ENCODE measurements around the gene NUAK2.

Gene NUAK2

DNA sequence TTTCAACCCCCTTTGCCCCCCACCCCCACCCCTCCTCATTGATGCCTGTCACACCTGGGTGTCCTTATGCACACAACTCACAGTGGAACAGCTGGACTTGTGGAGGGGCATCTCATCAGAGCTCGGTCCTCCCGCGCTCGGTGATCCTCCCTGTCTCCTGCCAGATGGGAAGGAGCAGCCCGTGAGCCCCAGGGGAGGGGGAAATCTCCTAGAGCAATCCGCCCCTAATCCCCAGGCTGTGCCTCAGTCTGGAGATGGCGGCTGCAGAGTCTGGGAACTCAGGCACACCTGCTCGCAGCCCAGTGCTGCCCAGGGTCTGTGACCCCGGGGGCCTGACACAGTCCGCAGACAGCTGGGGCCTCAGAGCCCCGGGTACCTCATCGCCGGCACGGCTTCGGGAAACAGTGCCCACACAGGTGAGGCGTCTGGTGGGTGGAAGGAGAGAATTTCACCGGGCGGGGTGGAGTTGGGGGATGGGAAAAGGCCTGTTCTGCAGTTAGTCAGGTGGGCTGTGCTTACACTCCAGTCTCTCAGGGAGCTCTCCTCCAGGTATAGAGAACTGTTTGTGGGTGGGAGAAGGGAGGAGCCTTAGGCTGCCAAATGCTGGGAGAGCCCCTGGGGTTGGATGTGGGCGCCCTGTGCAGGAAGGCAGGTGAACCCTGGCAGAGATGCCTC lies 64.5 kb downstream of the NUAK2 start:
- Histone ChIP-seq H3K27ac (ENCODE audit: low read depth, low read length) (no peak overlapping the region), H3K9me3 (ENCODE audit: control insufficient read depth in 1 of 2, low read length in 2 of 2) (no peaks in the 10 kb centered on the region), H3K9ac (ENCODE audit: low read depth in 1 of 2, low read length in 2 of 2) (no peak overlapping the region)

DNA sequence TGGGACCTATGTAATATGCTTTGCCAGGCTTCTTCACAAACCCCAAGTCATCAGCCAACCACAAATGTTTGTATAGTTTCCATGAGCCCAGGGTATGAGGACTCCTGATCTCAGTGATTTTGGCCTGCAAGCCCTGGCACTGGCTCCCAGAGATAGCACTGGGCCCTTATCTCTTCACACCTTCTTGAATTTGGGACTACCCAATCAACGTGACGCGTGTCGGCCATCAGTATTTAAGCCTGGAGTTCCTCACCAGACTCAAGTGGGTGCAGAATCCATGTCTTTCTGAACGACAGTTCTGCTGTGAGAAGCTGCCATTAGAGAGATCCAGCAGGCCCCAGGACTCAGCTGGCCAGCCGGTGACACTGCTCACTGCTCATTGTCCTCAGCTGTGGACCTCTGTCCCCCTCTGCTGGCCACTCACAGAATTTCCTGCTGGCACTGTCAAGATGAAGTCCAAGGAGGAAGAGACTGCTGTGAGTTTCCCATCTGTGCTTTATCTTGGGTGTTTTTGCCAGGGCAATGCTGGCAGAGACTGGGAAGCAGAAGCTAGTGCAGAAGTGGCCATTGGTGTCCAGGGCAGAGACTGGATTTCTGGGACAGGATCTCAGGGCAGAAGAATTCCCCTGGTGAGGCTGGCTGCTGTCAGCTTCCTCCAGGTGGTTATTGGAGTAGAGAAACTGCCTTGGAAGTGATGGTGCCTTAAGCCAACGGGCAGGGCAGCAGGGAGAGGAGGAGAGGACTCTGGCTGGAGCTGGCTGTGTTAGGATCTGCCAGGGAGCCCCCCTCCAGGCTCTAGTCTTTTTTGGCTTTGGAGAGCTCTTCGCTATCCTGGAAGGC lies 65.4 kb downstream of the NUAK2 start:
- Histone ChIP-seq H3K9ac (ENCODE audit: low read depth in 1 of 2, low read length in 2 of 2) (no peak overlapping the region), H3K27ac (ENCODE audit: low read depth, low read length) (no peak overlapping the region), H3K36me3 (ENCODE audit: control insufficient read depth in 1 of 2, insufficient read depth in 2 of 2, low read length in 2 of 2) (no peaks in the 10 kb centered on the region), H3K9me3 (ENCODE audit: control insufficient read depth in 1 of 2, low read length in 2 of 2) (no peaks in the 10 kb centered on the region), H3K4me3 (ENCODE audit: low read depth in 1 of 2, low read length in 2 of 2) (no peak overlapping the region), H3K27me3 (ENCODE audit: control insufficient read depth in 1 of 2, insufficient read depth in 2 of 2, low read length in 2 of 2) (no peaks in the 10 kb centered on the region), H3K4me1 (ENCODE audit: control insufficient read depth in 1 of 2, insufficient read depth in 2 of 2, low read length in 2 of 2) (peaks cover 10 to 17% of the 10 kb centered on the region in 2 donors)

More for the DNA sequence above, 64.5 kb downstream of the NUAK2 start:
- Histone ChIP-seq H3K4me3 (ENCODE audit: low read depth in 1 of 2, low read length in 2 of 2) (no peak overlapping the region), H3K36me3 (ENCODE audit: control insufficient read depth in 1 of 2, insufficient read depth in 2 of 2, low read length in 2 of 2) (no peaks in the 10 kb centered on the region), H3K27me3 (ENCODE audit: control insufficient read depth in 1 of 2, insufficient read depth in 2 of 2, low read length in 2 of 2) (peaks cover 0 to 4% of the 10 kb centered on the region in 2 donors), H3K4me1 (ENCODE audit: control insufficient read depth in 1 of 2, insufficient read depth in 2 of 2, low read length in 2 of 2) (peaks cover 10 to 23% of the 10 kb centered on the region in 2 donors)

All from duodenal mucosa (tissue), 2 donors.